PC-9 (cell line): ENCODE measurements around the gene MAP9. TPM values are rescaled to one million over a fixed set of nuclear protein-coding genes. Genes with fewer than 3 reads are reported as not detected.

Experiments used
- BruUV-seq: library from RNA; stranded (reverse); fragments of 400-500 nt; replicated peaks from 2 replicates; lab custom pipeline; 2021; lab: Mats Ljungman, UMichigan
- CTCF ChIA-PET: fragments of 300-600 bp; sonication (Branson Sonifier 250); formaldehyde crosslinking; loops from one replicate; lab custom pipeline; 2022; ENCODE audit warnings: antibody characterized with exemption; lab: Charles Lee
- POLR2A ChIA-PET: fragments of 300-600 bp; sonication (Branson Sonifier 250); formaldehyde crosslinking; loops from one replicate; lab custom pipeline; 2022; ENCODE audit warnings: antibody characterized with exemption; ENCODE audit not compliant: unreplicated experiment; lab: Charles Lee
- DNase-seq, 2 experiments: peaks; one replicate each; pipeline versions ENCODE4 v3.0.0 to v3.0.0-alpha.2; 2015 to 2022; ENCODE audit warnings: mixed read lengths in 1 of 2
- H2AFZ ChIP-seq: fragments of 200-600 bp; sonication (generic); 2 replicates; pipeline ENCODE4 v1.8.1; 2017; ENCODE audit warnings: antibody characterized with exemption
- H3F3A ChIP-seq: fragments of 200-600 bp; sonication (generic); 2 replicates; pipeline ENCODE4 v1.8.1; 2017; ENCODE audit warnings: antibody characterized with exemption, mild to moderate bottlenecking, low read depth; ENCODE audit not compliant: insufficient read depth
- H3K27ac ChIP-seq: fragments of 200-600 bp; sonication (generic); 2 replicates; pipeline ENCODE4 v1.6.1; 2016; ENCODE audit warnings: mixed run types
- H3K27me3 ChIP-seq: fragments of 200-600 bp; sonication (generic); 2 replicates; pipeline ENCODE4 v1.6.1; 2016; ENCODE audit warnings: low read depth, mixed run types; ENCODE audit not compliant: insufficient read depth
- H3K36me3 ChIP-seq: fragments of 200-600 bp; sonication (generic); 2 replicates; pipeline ENCODE4 v1.6.1; 2016; ENCODE audit warnings: low read depth, mixed run types
- H3K4me1 ChIP-seq: fragments of 200-600 bp; sonication (generic); replicated peaks from 2 replicates; pipeline ENCODE4 v1.6.1; 2016; ENCODE audit warnings: mixed run types; ENCODE audit not compliant: insufficient read depth
- H3K4me2 ChIP-seq: fragments of 200-600 bp; sonication (generic); 2 replicates; pipeline ENCODE4 v1.6.1; 2017; ENCODE audit warnings: mixed run types
- H3K4me3 ChIP-seq: fragments of 200-600 bp; sonication (generic); 2 replicates; pipeline ENCODE4 v1.6.1; 2016; ENCODE audit warnings: mixed run types
- H3K79me2 ChIP-seq: fragments of 200-600 bp; sonication (generic); 2 replicates; pipeline ENCODE4 v1.6.1; 2017; ENCODE audit warnings: low read depth, mixed run types
- H3K9me2 ChIP-seq: fragments of 200-600 bp; sonication (generic); 2 replicates; pipeline ENCODE4 v1.8.1; 2017; ENCODE audit warnings: mild to moderate bottlenecking; ENCODE audit not compliant: insufficient read depth
- H3K9me3 ChIP-seq: fragments of 200-600 bp; sonication (generic); 2 replicates; pipeline ENCODE4 v1.8.1; 2016; ENCODE audit warnings: low read depth; ENCODE audit not compliant: insufficient read depth
- H4K20me1 ChIP-seq: fragments of 200-600 bp; sonication (generic); 2 replicates; pipeline ENCODE4 v1.8.1; 2017; ENCODE audit not compliant: insufficient read depth
- EZH2 ChIP-seq: fragments of 200-600 bp; sonication (generic); IDR thresholded peaks from 2 replicates; pipeline ENCODE4 v1.8.0; 2017; ENCODE audit warnings: antibody characterized with exemption, low read depth
- intact Hi-C: fragments of 100-400 bp; cut with micrococcal nuclease; formaldehyde crosslinking; loops from one replicate; pipeline ENCODE4 v1.10.0; 2022; ENCODE audit not compliant: unreplicated experiment
- total RNA-seq: library from RNA; stranded (reverse); gene quantifications from 2 replicates; pipeline ENCODE4 v1.2.3, GENCODE V29; 2021
- TF ChIP-seq, protein P1 (sequence below): fragments of 200-600 bp; sonication (generic); conservative IDR thresholded peaks from 2 replicates; pipeline ENCODE4 v1.6.1; 2017; ENCODE audit warnings: mixed run types, antibody characterized with exemption, mild to moderate bottlenecking, moderate library complexity

Gene MAP9
- total RNA-seq, 1 experiment from 2014 or later = 11.0 TPM

GRCh38 chr4:155400893-155401292 lies 24.1 kb upstream of the MAP9 start:
- POLR2A ChIA-PET = interaction anchor here (0.6 kb wide), 1 partner anchor 522 kb away, joined by 9 read pairs; no protein-coding TSS in a partner anchor
- no peaks in the 10 kb centered on the region for H3K9me3 ChIP-seq

GRCh38 chr4:155399974-155400697 lies 23.4 kb upstream of the MAP9 start:
- H3K27me3 ChIP-seq = no peaks in the 10 kb centered on the region
- POLR2A ChIA-PET = no interaction called here
- H2AFZ ChIP-seq = no peak overlapping the region
- no peak for TF ChIP-seq EZH2
- TF ChIP-seq, protein P1, sequence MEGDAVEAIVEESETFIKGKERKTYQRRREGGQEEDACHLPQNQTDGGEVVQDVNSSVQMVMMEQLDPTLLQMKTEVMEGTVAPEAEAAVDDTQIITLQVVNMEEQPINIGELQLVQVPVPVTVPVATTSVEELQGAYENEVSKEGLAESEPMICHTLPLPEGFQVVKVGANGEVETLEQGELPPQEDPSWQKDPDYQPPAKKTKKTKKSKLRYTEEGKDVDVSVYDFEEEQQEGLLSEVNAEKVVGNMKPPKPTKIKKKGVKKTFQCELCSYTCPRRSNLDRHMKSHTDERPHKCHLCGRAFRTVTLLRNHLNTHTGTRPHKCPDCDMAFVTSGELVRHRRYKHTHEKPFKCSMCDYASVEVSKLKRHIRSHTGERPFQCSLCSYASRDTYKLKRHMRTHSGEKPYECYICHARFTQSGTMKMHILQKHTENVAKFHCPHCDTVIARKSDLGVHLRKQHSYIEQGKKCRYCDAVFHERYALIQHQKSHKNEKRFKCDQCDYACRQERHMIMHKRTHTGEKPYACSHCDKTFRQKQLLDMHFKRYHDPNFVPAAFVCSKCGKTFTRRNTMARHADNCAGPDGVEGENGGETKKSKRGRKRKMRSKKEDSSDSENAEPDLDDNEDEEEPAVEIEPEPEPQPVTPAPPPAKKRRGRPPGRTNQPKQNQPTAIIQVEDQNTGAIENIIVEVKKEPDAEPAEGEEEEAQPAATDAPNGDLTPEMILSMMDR = no peak
- no TSS peak for BruUV-seq
- intact Hi-C loops = no loop called here
- H3K27ac ChIP-seq = no peak overlapping the region
- CTCF ChIA-PET = no interaction called here
- no peaks in the 10 kb centered on the region for H3K9me3 ChIP-seq
- no peak overlapping the region for H3K4me2 ChIP-seq
- no peaks in the 10 kb centered on the region for H3K4me1 ChIP-seq
- no peaks in the 10 kb centered on the region for H3K9me2 ChIP-seq
- H3K4me3 ChIP-seq = no peak overlapping the region
- H3K36me3 ChIP-seq = no peaks in the 10 kb centered on the region
- no peak for DNase-seq
- no peaks in the 10 kb centered on the region for H4K20me1 ChIP-seq
- H3K79me2 ChIP-seq = no peaks in the 10 kb centered on the region
- no peaks in the 10 kb centered on the region for H3F3A ChIP-seq

More at GRCh38 chr4:155400893-155401292, 24.1 kb upstream of the MAP9 start:
- Histone ChIP-seq H4K20me1 (no peaks in the 10 kb centered on the region), H3K27me3 (no peaks in the 10 kb centered on the region), H3K36me3 (no peaks in the 10 kb centered on the region), H3K79me2 (no peaks in the 10 kb centered on the region), H3K4me1 (no peaks in the 10 kb centered on the region), H2AFZ (no peak overlapping the region), H3K27ac (no peak overlapping the region), H3K4me2 (no peak overlapping the region), H3K4me3 (no peak overlapping the region), H3K9me2 (no peaks in the 10 kb centered on the region), H3F3A (no peaks in the 10 kb centered on the region)
- intact Hi-C loops = no loop called here
- TF ChIP-seq, protein P1 = no peak
- no peak for TF ChIP-seq EZH2
- no peak for DNase-seq
- CTCF ChIA-PET = no interaction called here
- no TSS peak for BruUV-seq

GRCh38 chr4:155392481-155393184 lies 15.9 kb upstream of the MAP9 start:
- H4K20me1 ChIP-seq = no peaks in the 10 kb centered on the region
- H3K27me3 ChIP-seq = no peaks in the 10 kb centered on the region
- no peaks in the 10 kb centered on the region for H3K79me2 ChIP-seq
- H3K4me1 ChIP-seq = 0 out of 2 replicates have a peak, but pooled peaks cover 5% of the 10 kb centered on the region
- no peaks in the 10 kb centered on the region for H3K9me2 ChIP-seq
- DNase-seq = peak; percentile 21 to 78
- H3K4me3 ChIP-seq = 0 out of 2 replicates have a peak overlapping the region, but pooled peaks have one; percentile 14
- intact Hi-C loops = no loop called here
- H2AFZ ChIP-seq = peak overlapping the region; percentile 39; the same call in 1 of the 2 replicates
- H3K9me3 ChIP-seq = no peaks in the 10 kb centered on the region
- no TSS peak for BruUV-seq
- peak overlapping the region; percentile 55 for H3K4me2 ChIP-seq
- no peak overlapping the region for H3K27ac ChIP-seq
- CTCF ChIA-PET = interaction anchor here (0.6 kb wide), 1 partner anchor 364 kb away, joined by 3 read pairs; no protein-coding TSS in a partner anchor
- TF ChIP-seq EZH2 = no peak
- TF ChIP-seq, protein P1 = no peak
- no peaks in the 10 kb centered on the region for H3F3A ChIP-seq
- H3K36me3 ChIP-seq = no peaks in the 10 kb centered on the region
- POLR2A ChIA-PET = no interaction called here
